ENCODE results near the gene VBP1.

Gene VBP1

DNA sequence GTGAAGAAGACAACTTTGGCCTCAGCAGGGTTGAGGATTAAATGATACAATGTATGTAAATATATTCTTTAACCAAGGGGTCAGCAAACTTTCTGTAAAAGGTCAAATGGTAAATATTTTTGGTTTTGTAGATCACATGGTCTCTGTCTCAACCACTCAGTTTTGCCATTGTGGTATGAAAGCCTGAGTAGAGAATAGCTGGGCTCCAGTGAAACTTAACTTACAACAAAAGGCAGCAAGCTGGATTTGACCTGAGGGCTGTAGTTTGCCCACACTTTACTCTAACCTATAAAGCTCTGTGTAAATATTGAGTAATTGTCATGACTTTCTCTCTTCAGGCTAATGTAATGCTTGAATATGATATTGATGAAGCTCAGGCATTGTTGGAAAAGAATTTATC is 19.6 kb downstream of the VBP1 start:
- TF ChIP-seq, protein P1, sequence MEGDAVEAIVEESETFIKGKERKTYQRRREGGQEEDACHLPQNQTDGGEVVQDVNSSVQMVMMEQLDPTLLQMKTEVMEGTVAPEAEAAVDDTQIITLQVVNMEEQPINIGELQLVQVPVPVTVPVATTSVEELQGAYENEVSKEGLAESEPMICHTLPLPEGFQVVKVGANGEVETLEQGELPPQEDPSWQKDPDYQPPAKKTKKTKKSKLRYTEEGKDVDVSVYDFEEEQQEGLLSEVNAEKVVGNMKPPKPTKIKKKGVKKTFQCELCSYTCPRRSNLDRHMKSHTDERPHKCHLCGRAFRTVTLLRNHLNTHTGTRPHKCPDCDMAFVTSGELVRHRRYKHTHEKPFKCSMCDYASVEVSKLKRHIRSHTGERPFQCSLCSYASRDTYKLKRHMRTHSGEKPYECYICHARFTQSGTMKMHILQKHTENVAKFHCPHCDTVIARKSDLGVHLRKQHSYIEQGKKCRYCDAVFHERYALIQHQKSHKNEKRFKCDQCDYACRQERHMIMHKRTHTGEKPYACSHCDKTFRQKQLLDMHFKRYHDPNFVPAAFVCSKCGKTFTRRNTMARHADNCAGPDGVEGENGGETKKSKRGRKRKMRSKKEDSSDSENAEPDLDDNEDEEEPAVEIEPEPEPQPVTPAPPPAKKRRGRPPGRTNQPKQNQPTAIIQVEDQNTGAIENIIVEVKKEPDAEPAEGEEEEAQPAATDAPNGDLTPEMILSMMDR (conservative IDR thresholded peaks at IDR 0.05; ENCODE audit: low read depth, low read length), result no peak
- DNase-seq (ENCODE audit: low read depth), result no peak
- no peak overlapping the region for H3K4me3 ChIP-seq (ENCODE audit: low read length)

DNA sequence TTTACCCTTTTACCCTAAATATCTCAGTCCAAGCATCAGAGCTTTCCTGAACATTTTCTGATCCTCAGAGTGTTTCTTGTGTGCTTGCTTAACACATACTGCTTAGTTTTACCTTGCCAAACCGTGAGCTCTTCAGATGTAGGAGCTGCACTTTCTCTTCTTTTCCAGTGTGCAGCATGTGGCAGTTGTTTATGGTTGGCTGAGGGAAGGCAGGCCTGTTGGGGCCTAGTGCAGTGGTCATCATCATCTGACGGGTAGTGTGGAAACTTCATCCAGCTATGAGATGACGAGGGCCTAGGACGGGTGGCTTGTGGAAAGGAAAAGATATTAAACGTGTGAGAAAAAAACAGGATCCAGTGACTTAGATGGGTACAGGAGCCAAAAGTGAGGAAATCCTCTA is 21.5 kb downstream of the VBP1 start:
- H3K4me3 ChIP-seq (ENCODE audit: low read length), result no peak overlapping the region
- TF ChIP-seq, protein P1 (conservative IDR thresholded peaks at IDR 0.05; ENCODE audit: low read depth, low read length), result no peak
- no peak for DNase-seq (ENCODE audit: low read depth)

DNA sequence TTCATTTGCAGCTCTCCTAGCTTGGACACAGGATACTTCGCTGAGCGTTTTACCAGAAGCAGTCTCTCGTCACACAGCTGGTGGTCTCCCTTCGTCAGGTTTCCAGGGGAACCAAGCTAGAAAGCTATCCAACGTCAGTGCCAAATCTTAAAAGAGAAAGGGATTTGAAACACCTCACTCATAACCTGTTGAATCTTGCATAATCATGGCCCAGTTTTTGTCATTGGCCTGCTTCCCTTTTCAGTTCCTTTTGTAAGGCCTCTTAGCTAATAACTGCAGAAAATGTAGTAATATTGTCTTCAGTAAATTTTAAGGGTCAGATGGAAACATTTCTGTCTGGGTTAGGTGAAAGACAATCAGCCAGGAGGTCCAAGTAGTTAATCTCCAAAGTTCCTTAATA is 26.0 kb downstream of the VBP1 start:
- no peak overlapping the region for H3K4me3 ChIP-seq (ENCODE audit: low read length)
- TF ChIP-seq, protein P1 (conservative IDR thresholded peaks at IDR 0.05; ENCODE audit: low read depth, low read length), result no peak
- no peak for DNase-seq (ENCODE audit: low read depth)

DNA sequence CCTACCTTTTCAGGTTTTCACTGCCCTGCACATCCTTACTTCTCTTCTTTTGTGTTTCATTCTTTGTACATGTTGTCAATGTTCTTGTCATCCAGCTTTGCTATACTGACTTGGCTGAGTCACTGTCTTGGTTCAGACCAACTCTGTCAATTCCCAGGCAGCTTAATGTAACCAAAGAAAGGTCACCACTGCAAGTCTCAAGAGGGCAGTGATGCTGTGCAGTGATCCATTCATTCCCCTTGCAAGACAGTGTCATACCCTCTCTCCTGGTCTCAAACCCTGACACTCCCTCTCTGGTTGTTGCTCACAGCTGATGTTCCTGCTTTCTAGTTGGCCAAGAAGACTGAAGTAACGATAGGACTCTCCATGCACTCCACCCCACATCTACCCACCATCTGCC is 30.5 kb downstream of the VBP1 start:
- no peak overlapping the region for H3K4me3 ChIP-seq (ENCODE audit: low read length)
- TF ChIP-seq, protein P1 (conservative IDR thresholded peaks at IDR 0.05; ENCODE audit: low read depth, low read length), result no peak
- no peak for DNase-seq (ENCODE audit: low read depth)

DNA sequence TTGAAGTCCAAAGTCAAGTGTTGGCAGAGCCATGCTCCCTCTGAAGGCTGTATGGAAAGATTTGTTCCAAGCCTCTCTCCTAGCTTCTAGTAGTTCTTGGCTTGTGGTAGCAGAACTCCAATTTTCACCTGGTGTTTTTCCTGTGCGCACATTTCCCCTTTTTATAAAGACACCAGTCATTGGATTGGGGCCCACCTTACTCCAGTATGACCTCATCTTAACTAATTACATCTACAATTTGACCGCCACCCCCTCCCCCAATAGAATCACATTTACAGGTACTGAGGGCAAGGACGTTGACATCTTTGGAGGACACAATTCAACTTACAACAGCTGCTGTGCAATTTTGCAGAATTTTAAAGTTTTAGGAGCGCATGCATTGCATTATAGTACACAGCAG is 31.2 kb downstream of the VBP1 start:
- TF ChIP-seq, protein P1 (conservative IDR thresholded peaks at IDR 0.05; ENCODE audit: low read depth, low read length), result no peak
- DNase-seq (ENCODE audit: low read depth), result no peak
- no peak overlapping the region for H3K4me3 ChIP-seq (ENCODE audit: low read length)

DNA sequence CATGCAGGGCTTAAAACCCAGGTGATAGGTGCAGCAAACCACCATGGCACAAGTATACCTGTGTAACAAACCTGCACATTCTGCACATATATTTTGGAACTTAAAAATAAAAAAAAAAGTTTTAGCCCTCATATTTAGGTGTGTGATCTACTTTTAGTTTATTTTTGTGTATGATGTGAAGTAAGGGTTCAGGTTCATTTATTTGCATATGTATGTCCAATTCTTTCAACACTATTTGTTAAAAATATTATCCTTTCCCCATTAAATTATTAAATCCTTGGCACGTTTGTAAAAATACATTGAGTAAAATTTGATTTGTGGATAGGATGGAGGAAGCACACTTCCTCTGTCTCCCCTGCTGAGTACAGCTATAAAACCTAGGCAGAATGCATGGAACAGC is 35.1 kb downstream of the VBP1 start:
- DNase-seq (ENCODE audit: low read depth), result no peak
- TF ChIP-seq, protein P1 (conservative IDR thresholded peaks at IDR 0.05; ENCODE audit: low read depth, low read length), result no peak
- no peak overlapping the region for H3K4me3 ChIP-seq (ENCODE audit: low read length)

DNA sequence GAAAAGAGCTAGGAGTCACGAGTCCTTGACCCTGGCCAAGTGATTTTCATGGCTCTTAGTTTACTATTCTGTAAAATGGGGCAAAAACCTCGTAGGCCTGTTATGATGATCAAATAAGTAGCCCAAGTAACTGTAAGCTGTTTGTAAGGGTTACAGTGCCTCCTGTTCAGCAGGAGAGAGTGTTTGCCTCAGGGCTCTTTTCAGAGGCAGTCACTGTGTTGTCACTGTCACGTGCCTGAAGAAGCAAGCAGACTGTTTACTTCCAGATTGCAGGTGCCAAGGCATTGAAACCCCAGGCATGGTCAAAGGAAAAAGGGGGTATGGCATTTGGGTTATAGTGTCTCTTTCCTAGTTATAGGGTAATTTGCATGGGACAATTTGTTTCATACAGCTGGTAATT is 43.5 kb downstream of the VBP1 start:
- DNase-seq (ENCODE audit: low read depth), result no peak
- TF ChIP-seq, protein P1 (conservative IDR thresholded peaks at IDR 0.05; ENCODE audit: low read depth, low read length), result no peak
- no peak overlapping the region for H3K4me3 ChIP-seq (ENCODE audit: low read length)
